Measurements from ENCODE around the gene SSBP3. TPM values are rescaled to one million over a fixed set of nuclear protein-coding genes. Genes with fewer than 3 reads are reported as not detected.
"Not testable (repeated sequence)": the region's sequence is repeated elsewhere in the genome, so short reads cannot be mapped to it uniquely, and the experiment has no call there.

Gene SSBP3
- total RNA-seq, 1 experiment from 2014 or later: 14.1 TPM

- DNase-seq (ENCODE audit: low spot score): no peak
Observed at GRCh38 chr1:54244655-54245054, 161.5 kb downstream of the SSBP3 start.

- no peak for DNase-seq (ENCODE audit: low spot score)
Observed at GRCh38 chr1:54243022-54243421, 163.2 kb downstream of the SSBP3 start.

DNA sequence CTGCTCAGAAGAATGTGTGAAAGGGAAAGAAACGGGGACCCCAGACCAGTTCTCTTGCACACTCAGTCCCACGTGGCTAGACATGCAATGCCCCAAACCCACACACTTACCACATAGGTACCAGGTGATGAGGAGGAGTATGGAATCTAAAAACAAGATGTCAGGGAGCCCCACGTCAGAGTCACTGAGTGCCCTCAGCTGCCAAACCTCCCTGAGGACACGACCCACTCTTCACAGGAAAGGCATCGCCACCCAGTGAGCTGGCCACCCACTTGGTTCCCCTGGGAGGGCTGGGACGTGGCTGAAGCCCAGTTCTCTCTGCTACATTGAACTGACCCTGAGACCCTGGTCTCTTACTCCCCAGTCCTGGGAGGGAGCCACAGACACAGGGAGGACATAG, 164.8 kb downstream of the SSBP3 start:
- no peak for DNase-seq (ENCODE audit: low spot score)

- DNase-seq (ENCODE audit: low spot score): no peak
Observed at GRCh38 chr1:54240741-54241335, 165.4 kb downstream of the SSBP3 start.

DNA sequence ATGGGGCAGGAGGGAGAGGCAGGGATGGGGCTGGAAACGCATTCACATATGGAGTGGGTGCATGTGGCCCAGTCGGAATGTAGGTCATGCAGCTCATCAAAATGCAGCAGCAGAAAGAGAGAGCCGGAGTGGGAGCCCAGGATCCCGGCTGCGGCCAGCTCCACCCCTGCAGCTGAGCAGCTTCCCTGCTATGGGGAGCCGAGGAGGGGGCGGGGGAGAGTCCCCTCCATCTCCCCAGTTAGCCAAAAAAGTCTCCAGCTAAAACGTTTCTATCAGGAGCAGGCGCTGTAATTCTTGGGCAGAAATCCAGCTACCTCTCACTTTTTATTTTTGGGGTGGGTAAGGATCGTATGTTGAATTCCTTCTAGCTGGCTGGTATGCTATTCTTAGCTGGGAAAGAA, 166.6 kb downstream of the SSBP3 start:
- DNase-seq (ENCODE audit: low spot score): no peak

DNA sequence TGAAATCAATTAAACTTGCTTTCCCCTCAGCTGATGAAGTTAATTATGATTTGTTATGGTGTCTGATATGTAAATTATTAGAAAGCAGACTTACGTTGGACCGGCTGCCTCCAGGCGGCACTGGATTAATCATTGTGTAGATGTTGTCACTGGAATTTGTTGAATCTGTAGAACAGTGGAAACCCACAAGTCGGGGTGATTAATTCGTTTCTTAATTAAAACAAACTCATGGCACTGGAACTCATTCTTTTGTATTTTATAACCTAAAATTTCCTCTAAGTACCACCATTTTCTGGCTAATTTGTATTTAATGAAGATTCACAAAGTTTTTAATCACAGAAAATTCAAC, 167.2 kb downstream of the SSBP3 start:
- no peak for DNase-seq (ENCODE audit: low spot score)

DNA sequence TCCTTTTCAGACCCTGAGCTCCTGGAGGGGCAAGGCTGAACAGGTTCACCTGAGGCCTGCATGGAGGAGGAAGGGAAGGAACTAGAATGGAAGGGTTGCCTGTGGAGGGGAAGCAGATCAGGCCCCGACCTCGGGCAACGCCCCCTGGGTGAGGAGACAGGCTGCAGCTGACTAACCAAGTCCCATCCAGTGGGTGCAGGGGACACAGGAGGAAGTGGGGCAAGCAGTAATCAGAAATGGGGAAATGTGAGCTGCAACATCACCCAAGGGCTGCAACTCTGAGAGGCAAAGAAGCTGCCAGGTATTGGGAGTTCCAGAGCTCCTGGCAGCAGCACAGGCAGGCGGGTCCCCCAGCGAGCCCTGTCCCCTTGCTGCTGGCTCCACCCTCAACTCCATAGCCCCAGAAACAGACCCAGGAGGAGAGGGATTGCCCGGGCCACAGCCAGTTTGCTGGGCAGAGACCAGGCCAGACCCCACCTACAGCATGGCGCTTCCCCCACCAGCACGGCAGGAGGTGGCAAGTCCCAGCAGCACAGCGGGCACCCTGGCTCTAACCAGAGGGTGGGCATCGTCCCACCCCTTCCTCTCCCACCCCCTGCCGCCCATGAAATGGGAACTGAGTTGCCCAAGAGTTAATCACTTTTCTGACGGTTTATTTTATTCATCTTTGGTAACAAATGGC, 167.7 kb downstream of the SSBP3 start:
- DNase-seq (ENCODE audit: low spot score): no peak

DNA sequence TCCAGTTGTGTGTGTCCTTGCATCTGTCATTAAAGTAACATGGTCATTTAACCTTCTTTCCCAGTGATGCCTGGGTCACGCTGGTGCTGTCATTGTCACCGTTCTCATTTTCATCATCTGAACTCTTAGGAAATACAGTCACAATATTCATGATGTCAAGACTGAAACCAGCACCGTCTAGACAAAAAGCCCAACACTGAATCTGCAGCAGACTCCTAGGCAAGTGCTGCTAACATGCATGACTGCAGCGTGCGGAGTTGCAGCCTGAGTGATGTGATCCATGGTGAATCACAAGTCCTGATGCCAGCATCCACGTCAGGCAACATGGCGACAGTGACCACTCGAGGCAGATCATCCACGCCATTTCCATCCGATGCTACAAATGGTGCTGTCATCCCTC, 168.6 kb downstream of the SSBP3 start:
- no peak for DNase-seq (ENCODE audit: low spot score)

GRCh38 chr1:54234284-54234683, 171.9 kb downstream of the SSBP3 start:
- DNase-seq (ENCODE audit: low spot score): no peak

GRCh38 chr1:54233196-54233595, 173.0 kb downstream of the SSBP3 start:
- DNase-seq (ENCODE audit: low spot score): not testable (repeated sequence)

- DNase-seq (ENCODE audit: low spot score): peak; percentile 35
Observed at GRCh38 chr1:54230507-54231339, 175.5 kb downstream of the SSBP3 start.

- peak; percentile 71 for DNase-seq (ENCODE audit: low spot score)
Observed at GRCh38 chr1:54229281-54229891, 176.8 kb downstream of the SSBP3 start.

DNA sequence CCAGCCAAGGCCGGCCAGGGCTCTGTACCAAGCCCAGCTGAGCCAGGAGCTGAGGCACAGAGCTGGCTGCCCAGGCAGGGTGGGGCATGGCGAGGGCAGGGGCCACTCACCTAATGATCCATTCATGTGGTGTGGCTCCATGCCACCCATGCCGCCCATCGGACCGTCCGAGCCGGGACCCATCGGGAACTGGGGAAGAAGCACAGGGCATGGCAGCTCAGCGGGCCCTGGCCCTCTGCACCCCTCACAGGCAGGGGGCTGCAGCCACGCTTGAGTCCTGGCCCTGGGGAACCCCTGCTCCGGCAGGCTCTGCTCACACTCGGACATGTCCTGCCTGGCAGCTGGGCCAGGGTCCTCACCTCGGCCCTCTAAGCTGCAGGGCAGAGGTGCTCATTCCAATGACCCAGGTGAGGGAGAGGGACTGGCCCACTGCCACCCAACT, 177.5 kb downstream of the SSBP3 start:
- no peak for DNase-seq (ENCODE audit: low spot score)

DNA sequence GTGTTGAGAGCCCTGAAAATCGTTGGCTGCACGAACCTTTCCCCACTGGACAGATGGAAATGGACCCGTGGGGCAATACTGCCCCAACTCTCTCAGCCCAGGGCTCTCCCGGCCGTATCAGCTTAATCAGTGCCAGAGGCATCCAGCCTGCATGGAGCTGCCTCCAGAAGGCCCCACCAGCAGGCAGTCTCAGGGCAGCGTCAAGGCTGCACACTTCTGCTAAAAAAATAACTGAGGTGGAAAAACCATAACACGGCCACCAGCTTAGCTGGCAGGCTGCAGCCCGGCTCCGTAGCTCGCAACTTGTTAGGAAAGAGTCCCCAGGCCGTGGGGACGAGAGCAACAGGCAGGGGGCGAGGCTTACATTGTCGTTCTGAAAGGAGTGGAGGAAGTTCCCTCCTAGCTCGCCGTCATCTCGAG, 178.3 kb downstream of the SSBP3 start:
- no peak for DNase-seq (ENCODE audit: low spot score)

GRCh38 chr1:54227091-54227602, 179.0 kb downstream of the SSBP3 start:
- peak; percentile 93 for DNase-seq (ENCODE audit: low spot score)

DNA sequence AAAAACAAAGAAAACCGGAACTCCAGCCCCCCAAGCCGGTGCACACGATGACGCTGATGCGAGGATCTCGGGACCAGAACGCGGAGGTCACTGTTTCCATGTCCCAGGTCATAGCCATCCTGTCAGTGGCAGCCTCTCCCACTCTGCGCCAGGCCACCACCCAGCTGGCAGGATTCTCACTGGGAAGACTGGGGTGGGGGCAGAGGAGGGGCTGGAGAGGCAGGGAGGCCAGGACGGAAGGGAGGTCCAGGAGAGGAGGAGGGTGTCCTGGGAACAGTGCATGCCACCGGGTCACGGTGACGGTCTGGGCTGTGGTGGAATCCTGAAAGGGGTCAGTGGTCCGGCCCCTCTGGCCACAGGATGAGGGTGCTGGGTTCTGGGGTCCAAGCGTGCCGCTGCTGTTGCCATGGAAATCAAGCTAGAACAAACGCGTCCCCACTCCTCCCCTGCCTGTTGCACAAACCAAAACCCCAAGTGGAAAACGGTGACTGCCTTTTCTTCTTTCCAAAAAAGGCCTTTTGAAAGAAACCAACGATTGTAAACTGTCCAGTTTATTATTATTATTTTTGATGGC, 180.1 kb downstream of the SSBP3 start:
- DNase-seq (ENCODE audit: low spot score): no peak

DNA sequence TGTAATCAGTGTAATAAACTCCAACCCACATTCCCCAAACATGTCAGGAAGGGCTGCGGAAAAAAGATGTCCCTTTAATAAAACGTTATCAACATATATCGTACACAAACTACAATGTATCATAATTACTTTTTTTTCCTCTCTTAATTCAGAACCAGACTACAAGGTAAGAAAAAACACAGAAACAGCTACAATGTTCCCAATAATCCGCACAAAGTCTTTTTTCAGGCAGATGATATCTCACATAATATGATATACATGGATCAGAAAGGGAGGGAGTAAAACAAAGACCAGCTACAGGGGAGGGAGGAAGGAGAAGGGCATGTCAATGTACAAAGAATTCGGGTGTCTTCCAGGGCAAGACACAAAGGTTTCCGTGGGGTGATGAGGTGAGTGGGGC, 180.8 kb downstream of the SSBP3 start:
- no peak for DNase-seq (ENCODE audit: low spot score)

- no peak for DNase-seq (ENCODE audit: low spot score)
Observed at GRCh38 chr1:54224233-54224632, 182.0 kb downstream of the SSBP3 start.

DNA sequence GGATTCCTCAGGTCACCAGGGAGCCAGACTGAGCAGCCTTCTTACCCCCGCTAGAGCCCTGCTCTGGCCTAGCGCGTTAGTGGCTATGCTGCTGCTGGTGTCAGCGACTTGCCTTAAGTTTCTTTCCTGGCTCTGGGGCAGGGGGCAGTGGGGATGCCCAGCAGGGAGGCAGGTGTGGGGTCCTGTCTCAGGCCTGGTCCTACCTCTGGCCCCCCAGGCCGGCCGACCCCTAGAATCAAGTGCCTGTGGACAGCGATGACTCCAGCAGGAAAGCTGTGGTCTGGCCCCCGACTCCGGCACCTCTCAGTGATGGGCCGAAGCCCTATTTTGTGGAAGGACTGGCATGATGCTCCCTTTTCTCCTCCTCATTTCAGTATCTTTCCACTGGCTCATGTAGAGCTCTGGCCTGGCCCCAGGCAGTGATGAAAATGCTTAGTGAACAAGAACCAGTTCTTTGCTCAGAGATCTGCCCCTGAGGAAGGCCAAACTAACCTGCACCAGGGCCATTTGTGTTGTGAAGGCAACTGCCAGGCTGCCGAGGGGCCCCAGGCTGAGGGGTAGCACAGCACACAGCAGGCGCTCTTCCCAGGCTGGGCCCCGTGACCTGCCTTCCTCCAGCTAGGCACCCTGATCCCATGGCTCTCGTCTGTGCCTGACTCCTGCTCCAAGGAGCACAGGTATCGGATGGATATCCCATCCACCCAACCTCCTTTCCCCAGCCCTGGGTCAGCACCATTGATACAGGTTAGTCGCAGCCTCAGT, 182.6 kb downstream of the SSBP3 start:
- DNase-seq (ENCODE audit: low spot score): no peak

- no peak for DNase-seq (ENCODE audit: low spot score)
Observed at GRCh38 chr1:54222711-54223110, 183.5 kb downstream of the SSBP3 start.

DNA sequence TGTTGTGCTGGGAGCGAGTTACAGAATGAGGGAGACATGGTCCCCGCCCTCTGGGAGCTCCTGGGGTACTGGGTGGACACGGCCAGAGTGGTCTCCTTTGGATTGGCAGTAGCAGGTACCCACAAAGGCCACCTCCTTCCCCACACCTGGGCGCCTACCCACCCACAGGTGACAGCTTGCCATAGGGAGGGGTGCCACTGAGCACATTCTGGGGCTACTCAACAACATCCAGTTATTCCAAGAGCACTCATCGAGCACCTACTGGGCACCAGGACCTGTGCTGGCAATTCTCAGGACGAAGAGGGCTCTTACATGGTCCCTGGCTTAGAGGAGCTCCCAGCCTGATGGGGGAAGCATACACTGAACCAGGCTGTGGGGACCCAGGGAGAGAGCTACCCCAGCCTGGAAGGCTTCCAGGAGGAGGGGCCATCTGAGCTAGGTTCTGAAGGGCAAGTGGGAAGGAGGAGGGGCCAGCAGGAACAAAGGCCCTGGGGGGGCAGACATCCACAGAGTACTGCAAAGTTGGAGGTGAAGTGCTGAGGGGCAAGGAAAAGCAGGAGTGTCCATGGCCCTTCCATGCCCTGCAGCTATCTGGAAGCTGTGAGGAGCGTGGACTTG, 184.2 kb downstream of the SSBP3 start:
- no peak for DNase-seq (ENCODE audit: low spot score)
